PFSK-1 (cell line): ENCODE results near the gene DERA.

ENCODE experiments used
- FOXP2 ChIP-seq: optimal IDR thresholded peaks from 2 replicates; pipeline ENCODE3; 2011; ENCODE audit warnings: borderline replicate concordance, control low read depth, inconsistent platforms; ENCODE audit not compliant: insufficient read depth; ENCODE audit errors: extremely low read length, extremely low read depth
- POLR2AphosphoS5 ChIP-seq: IDR thresholded peaks from 2 replicates; pipeline ENCODE4 v1.6.1; 2012; ENCODE audit warnings: low read depth, mild to moderate bottlenecking, control low read depth, low read length, moderate library complexity
- SIN3A ChIP-seq: IDR thresholded peaks from 2 replicates; pipeline ENCODE4 v1.6.1; 2012; ENCODE audit warnings: mild to moderate bottlenecking, low read length, moderate library complexity, borderline replicate concordance; ENCODE audit not compliant: insufficient read depth
- TAF1 ChIP-seq: IDR thresholded peaks from 2 replicates; pipeline ENCODE4 v1.6.1; 2012; ENCODE audit warnings: low read length, control low read depth, borderline replicate concordance; ENCODE audit not compliant: insufficient read depth
- TF ChIP-seq, protein P1 (sequence below), 2 experiments: IDR thresholded peaks; 2 replicates each; pipeline versions ENCODE4 v1.6.1 to v1.8.0; 2011 to 2012; ENCODE audit warnings: low read depth in 2 of 2, low read length in 2 of 2, control low read depth in 1 of 2, inconsistent platforms in 1 of 2, mild to moderate bottlenecking in 1 of 2, moderate library complexity in 1 of 2; ENCODE audit not compliant: insufficient read depth in 1 of 2

DERA gene

DNA sequence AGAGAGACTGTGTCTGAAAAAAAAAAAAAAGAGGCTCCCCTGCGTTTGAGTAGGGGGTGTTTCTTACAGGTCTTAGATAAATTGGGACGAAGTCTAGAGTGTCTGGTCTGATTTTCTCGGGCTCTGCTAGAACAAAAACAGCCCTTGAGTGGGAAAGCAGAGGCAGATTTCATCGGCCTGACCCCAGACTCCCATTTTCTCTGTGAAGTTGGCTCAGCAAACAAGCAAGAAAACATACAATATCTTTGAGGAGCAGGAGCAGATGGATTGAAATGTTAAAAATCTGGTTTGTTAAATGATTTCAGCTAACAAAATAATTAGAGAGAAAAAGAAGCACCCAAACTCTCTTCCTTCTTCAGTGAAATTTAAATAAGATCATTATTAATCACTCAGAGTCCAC is 44.1 kb downstream of the DERA start:
- TF ChIP-seq SIN3A (no peak), TAF1 (no peak), FOXP2 (no peak), POLR2AphosphoS5 (no peak)
- TF ChIP-seq, protein P1, sequence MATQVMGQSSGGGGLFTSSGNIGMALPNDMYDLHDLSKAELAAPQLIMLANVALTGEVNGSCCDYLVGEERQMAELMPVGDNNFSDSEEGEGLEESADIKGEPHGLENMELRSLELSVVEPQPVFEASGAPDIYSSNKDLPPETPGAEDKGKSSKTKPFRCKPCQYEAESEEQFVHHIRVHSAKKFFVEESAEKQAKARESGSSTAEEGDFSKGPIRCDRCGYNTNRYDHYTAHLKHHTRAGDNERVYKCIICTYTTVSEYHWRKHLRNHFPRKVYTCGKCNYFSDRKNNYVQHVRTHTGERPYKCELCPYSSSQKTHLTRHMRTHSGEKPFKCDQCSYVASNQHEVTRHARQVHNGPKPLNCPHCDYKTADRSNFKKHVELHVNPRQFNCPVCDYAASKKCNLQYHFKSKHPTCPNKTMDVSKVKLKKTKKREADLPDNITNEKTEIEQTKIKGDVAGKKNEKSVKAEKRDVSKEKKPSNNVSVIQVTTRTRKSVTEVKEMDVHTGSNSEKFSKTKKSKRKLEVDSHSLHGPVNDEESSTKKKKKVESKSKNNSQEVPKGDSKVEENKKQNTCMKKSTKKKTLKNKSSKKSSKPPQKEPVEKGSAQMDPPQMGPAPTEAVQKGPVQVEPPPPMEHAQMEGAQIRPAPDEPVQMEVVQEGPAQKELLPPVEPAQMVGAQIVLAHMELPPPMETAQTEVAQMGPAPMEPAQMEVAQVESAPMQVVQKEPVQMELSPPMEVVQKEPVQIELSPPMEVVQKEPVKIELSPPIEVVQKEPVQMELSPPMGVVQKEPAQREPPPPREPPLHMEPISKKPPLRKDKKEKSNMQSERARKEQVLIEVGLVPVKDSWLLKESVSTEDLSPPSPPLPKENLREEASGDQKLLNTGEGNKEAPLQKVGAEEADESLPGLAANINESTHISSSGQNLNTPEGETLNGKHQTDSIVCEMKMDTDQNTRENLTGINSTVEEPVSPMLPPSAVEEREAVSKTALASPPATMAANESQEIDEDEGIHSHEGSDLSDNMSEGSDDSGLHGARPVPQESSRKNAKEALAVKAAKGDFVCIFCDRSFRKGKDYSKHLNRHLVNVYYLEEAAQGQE (IDR thresholded peaks at IDR 0.05; ENCODE audit: insufficient read depth in 1 of 2, low read depth in 2 of 2, low read length in 2 of 2), result no peak

- TF ChIP-seq, protein P1 (IDR thresholded peaks at IDR 0.05; ENCODE audit: insufficient read depth in 1 of 2, low read depth in 2 of 2, low read length in 2 of 2), result no peak
- no peak for TF ChIP-seq TAF1
- no peak for TF ChIP-seq FOXP2
Observed at GRCh38 chr12:15956010-15956409, 44.9 kb downstream of the DERA start.

DNA sequence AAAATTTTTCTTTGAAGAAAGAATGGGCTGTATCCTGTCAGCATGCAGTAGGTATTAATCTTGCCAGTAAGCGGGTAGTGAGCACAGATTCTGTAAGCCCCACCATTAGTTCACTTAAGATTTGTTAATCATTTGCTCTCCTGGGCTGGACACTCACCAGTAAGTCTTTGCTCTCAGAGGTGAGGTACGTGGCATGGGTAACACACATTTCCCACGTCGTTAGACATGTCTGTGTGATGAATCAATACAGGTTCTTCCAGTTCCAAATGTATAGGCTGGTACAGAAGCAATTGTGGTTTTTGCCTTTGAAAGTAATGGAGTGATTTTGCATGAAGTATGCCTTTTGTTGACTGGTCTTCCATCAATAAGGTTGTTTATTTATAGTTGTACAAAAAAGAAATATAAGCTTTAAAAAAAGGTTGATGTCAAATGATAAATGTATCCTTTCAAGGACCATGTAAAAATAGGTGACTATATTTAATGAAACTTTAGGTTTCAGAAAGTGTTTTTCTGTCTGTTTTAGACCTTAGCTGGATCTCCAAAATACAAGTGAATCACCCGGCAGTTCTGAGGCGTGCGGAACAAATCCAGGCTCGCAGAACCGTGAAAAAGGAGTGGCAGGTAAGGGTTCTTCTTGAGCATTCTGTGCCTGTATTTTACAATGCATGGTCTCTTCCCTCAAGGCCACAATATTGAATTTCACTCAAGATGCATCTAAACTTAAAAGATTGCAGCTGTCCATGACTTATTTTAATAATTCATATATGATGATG is 45.5 kb downstream of the DERA start:
- TF ChIP-seq TAF1 (no peak), FOXP2 (no peak), POLR2AphosphoS5 (no peak), SIN3A (no peak)
- TF ChIP-seq, protein P1 (IDR thresholded peaks at IDR 0.05; ENCODE audit: insufficient read depth in 1 of 2, low read depth in 2 of 2, low read length in 2 of 2), result no peak

DNA sequence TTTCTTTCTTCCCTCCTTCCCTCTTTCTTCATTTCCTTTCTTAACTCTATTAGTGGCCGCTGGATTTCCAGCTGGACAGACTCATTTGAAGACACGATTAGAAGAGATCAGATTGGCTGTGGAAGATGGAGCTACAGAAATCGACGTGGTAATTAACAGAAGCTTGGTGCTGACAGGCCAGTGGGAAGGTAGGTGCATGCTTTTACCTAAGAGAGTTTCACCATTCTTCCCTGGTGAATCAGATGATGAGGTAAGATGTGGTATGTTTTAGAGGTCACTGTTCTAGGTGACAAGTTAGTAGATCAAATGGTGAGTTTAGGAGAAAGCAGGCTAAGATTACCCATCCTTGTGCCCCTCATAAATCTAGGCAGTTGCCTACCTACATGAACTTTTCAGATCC is 51.6 kb downstream of the DERA start:
- TF ChIP-seq POLR2AphosphoS5, result no peak
- TF ChIP-seq SIN3A, result no peak
- no peak for TF ChIP-seq TAF1
- TF ChIP-seq FOXP2, result no peak
- TF ChIP-seq, protein P1 (IDR thresholded peaks at IDR 0.05; ENCODE audit: insufficient read depth in 1 of 2, low read depth in 2 of 2, low read length in 2 of 2), result no peak

DNA sequence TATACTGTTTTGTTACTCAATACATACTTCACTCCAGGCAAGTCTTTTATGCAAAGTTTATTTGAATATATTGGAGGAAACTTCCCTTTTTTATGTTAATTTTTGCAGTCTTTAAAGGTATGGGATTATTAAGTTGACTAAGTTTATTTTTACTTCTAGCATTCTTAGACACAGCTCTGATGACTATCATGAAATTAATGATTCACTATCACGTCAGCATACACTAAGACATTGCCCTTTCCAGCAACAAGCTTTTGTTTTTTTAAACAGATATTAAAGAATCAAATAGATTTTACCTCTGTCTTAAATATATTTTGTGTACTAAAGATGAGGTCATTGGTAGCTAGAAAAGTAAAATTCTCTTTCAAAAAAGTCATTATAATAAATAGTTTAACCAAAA is 52.1 kb downstream of the DERA start:
- TF ChIP-seq TAF1 (no peak), SIN3A (no peak), FOXP2 (no peak), POLR2AphosphoS5 (no peak)
- TF ChIP-seq, protein P1 (IDR thresholded peaks at IDR 0.05; ENCODE audit: insufficient read depth in 1 of 2, low read depth in 2 of 2, low read length in 2 of 2), result no peak
